HepG2 (cell line): Measurements from ENCODE around the gene ALDOA. TPM values are rescaled to one million over a fixed set of nuclear protein-coding genes. Genes with fewer than 3 reads are reported as not detected.

Source experiments
- ATAC-seq: fragments of 200-7000 bp; cut with Tn5 transposase; 3 replicates; pipeline ENCODE4 v1.9.1; 2020; ENCODE audit warnings: mild to moderate bottlenecking, moderate library complexity
- BruUV-seq: library from RNA; stranded (reverse); fragments of 400-500 nt; replicated peaks from 2 replicates; lab custom pipeline; 2021; lab: Mats Ljungman, UMichigan
- CTCF ChIA-PET: fragments of 300-600 bp; formaldehyde crosslinking; extraction: SDS; loops from one replicate; lab custom pipeline; 2021; ENCODE audit warnings: low total read pairs, inconsistent platforms, low intra/inter-chr PET ratio; lab: Yijun Ruan, JAX
- POLR2A ChIA-PET: fragments of 350-600 bp; sonication (Branson Sonifier 250); formaldehyde crosslinking; loops from one replicate; lab custom pipeline; 2020; ENCODE audit warnings: antibody characterized with exemption, inconsistent platforms; lab: Yijun Ruan, JAX
- DNase-seq: peaks from one replicate; pipeline ENCODE4 v3.0.0-alpha.2; 2015; ENCODE audit warnings: low spot score
- FAIRE-seq: peaks from 3 replicates; lab custom pipeline; 2011; peaks lifted over from hg19 to GRCh38; lab: Jason Lieb, UNC
- H2AFZ ChIP-seq: one replicate; pipeline ENCODE4 v1.6.1; 2011; ENCODE audit warnings: low read length, inconsistent platforms
- H3K27ac ChIP-seq: fragments of 300-600 bp; 3 replicates; pipeline ENCODE4 v1.8.0; 2011; ENCODE audit warnings: mixed run types, mild to moderate bottlenecking, mixed read lengths, low read length, inconsistent platforms; ENCODE audit not compliant: insufficient read depth; ENCODE audit errors: extremely low read length
- H3K27me3 ChIP-seq, 2 experiments: fragments of 200-600 bp in 1 of 2; 2 replicates in 1 of 2; 3 replicates in 1 of 2; pipeline versions ENCODE4 v1.6.0 to v1.8.0; 2011; ENCODE audit warnings: low read length in 2 of 2, mild to moderate bottlenecking in 2 of 2, moderate library complexity in 2 of 2, inconsistent platforms in 1 of 2; ENCODE audit not compliant: insufficient read depth in 2 of 2, control insufficient read depth in 1 of 2
- H3K36me3 ChIP-seq, 2 experiments: fragments of 200-600 bp in 1 of 2; replicated peaks in 1 of 2; 2 replicates in 1 of 2; 3 replicates in 1 of 2; pipeline versions ENCODE4 v1.5.1 to v1.8.0; 2011; ENCODE audit warnings: low read length in 2 of 2, inconsistent platforms in 1 of 2; ENCODE audit not compliant: insufficient read depth in 2 of 2, control insufficient read depth in 1 of 2
- H3K4me1 ChIP-seq: 2 replicates; pipeline ENCODE4 v1.5.1; 2012; ENCODE audit warnings: low read length, inconsistent platforms; ENCODE audit not compliant: insufficient read depth
- H3K4me2 ChIP-seq: 2 replicates; pipeline ENCODE4 v1.6.0; 2011; ENCODE audit warnings: low read depth, low read length, inconsistent platforms
- H3K4me3 ChIP-seq, 3 experiments: fragments of 200-600 bp in 1 of 3; sonication (generic), shearing (Covaris generic) in 1 of 3; replicated peaks in 1 of 3; 2 replicates each; pipeline ENCODE4 v1.5.1; 2011 to 2016; ENCODE audit warnings: low read length in 3 of 3, inconsistent platforms in 2 of 3, low read depth in 2 of 3, mild to moderate bottlenecking in 2 of 3, control low read depth in 1 of 3, mixed read lengths in 1 of 3; ENCODE audit not compliant: insufficient read depth in 1 of 3
- H3K79me2 ChIP-seq: one replicate; pipeline ENCODE4 v1.6.1; 2011; ENCODE audit warnings: low read length, inconsistent platforms; ENCODE audit not compliant: insufficient read depth
- H3K9ac ChIP-seq: 2 replicates; pipeline ENCODE4 v1.6.0; 2011; ENCODE audit warnings: mild to moderate bottlenecking, low read depth, low read length, inconsistent platforms; ENCODE audit not compliant: insufficient read depth
- H3K9me3 ChIP-seq: 2 replicates; pipeline ENCODE4 v1.5.1; 2012; ENCODE audit warnings: mild to moderate bottlenecking, low read length
- H4K20me1 ChIP-seq: 2 replicates; pipeline ENCODE4 v1.6.0; 2011; ENCODE audit warnings: inconsistent platforms, mild to moderate bottlenecking, low read length, moderate library complexity; ENCODE audit not compliant: insufficient read depth
- KAT2B ChIP-seq: fragments of 150-350 bp; IDR thresholded peaks from 2 replicates; pipeline ENCODE4 v1.6.1; 2014; ENCODE audit warnings: low read depth, low read length, borderline replicate concordance
- KDM2A ChIP-seq: sonication (generic); formaldehyde crosslinking; IDR thresholded peaks from 2 replicates; pipeline ENCODE4 v1.4.0; 2020; ENCODE audit warnings: low read depth, missing genetic modification reagents, borderline replicate concordance
- RAD21 ChIP-seq: fragments of 450-650 bp; formaldehyde crosslinking; IDR thresholded peaks from 2 replicates; pipeline ENCODE4 v1.5.0; 2020; ENCODE audit warnings: mild to moderate bottlenecking
- REPIN1 ChIP-seq: sonication (generic); formaldehyde crosslinking; IDR thresholded peaks from 2 replicates; pipeline ENCODE4 v1.8.0; 2022; ENCODE audit warnings: missing genetic modification reagents, low read depth, mild to moderate bottlenecking, borderline replicate concordance
- TBX2 ChIP-seq: sonication (generic); formaldehyde crosslinking; IDR thresholded peaks from 2 replicates; pipeline ENCODE4 v1.5.0; 2020; ENCODE audit warnings: missing genetic modification reagents, mild to moderate bottlenecking, borderline replicate concordance
- ZNF230 ChIP-seq: sonication (generic); formaldehyde crosslinking; IDR thresholded peaks from 2 replicates; pipeline ENCODE4 v1.4.0; 2020; ENCODE audit warnings: mild to moderate bottlenecking, missing genetic modification reagents
- ZNF235 ChIP-seq: sonication (generic); formaldehyde crosslinking; IDR thresholded peaks from 2 replicates; pipeline ENCODE4 v1.8.1; 2023; ENCODE audit warnings: mild to moderate bottlenecking, missing genetic modification reagents, borderline replicate concordance
- ZNF24 ChIP-seq: fragments of 450-650 bp; IDR thresholded peaks from 2 replicates; pipeline ENCODE4 v1.6.1; 2017; ENCODE audit warnings: antibody characterized with exemption, mild to moderate bottlenecking
- ZNF678 ChIP-seq: sonication (generic); formaldehyde crosslinking; IDR thresholded peaks from 2 replicates; pipeline ENCODE4 v1.4.0; 2020; ENCODE audit warnings: mild to moderate bottlenecking, missing genetic modification reagents
- ZNF709 ChIP-seq: sonication (generic); formaldehyde crosslinking; IDR thresholded peaks from 2 replicates; pipeline ENCODE4 v1.5.0; 2020; ENCODE audit warnings: mild to moderate bottlenecking, missing genetic modification reagents
- WGBS: methylation state at CpG from one replicate; pipeline ENCODE4 v1.1.6; 2017; ENCODE audit warnings: low lambda C conversion rate; 5-methylcytosine and 5-hydroxymethylcytosine counted together
- in situ Hi-C: cut with HindIII; loops from 2 replicates; pipeline ENCODE4 v1.10.0; 2017; ENCODE audit warnings: low pct_unique_long_range_greater_than_20kb; ENCODE audit not compliant: extremely low pct_ligation_motif_present
- intact Hi-C: fragments of 100-400 bp; cut with micrococcal nuclease; formaldehyde crosslinking; loops from one replicate; pipeline ENCODE4 v1.10.0; 2022; ENCODE audit not compliant: unreplicated experiment
- polyA plus RNA-seq, 8 experiments: library from polyadenylated mRNA; depleted of rRNA in 3 of 8; stranded (reverse) in 7 of 8; unstranded in 1 of 8; fragments of >200 nt; fragmentation: Illumina TruSeq in 4 of 8; extraction: Trizol in 4 of 8; gene quantifications; 2 replicates each; pipeline versions ENCODE4 v1.2.1 to v1.2.3, GENCODE V29; 2011 to 2016; ENCODE audit warnings: low read depth in 4 of 8, missing spikeins in 1 of 8, mixed read lengths in 1 of 8; ENCODE audit not compliant: insufficient read depth in 1 of 8
- total RNA-seq, 5 experiments: library from RNA; depleted of rRNA; stranded (reverse); fragments of >200 nt; fragmentation: Illumina TruSeq; extraction: Trizol; gene quantifications; 2 replicates each; pipeline ENCODE4 v1.2.3, GENCODE V29; 2016; ENCODE audit warnings: low read depth in 1 of 5
- TF ChIP-seq, protein P1 (sequence below): sonication (generic); formaldehyde crosslinking; IDR thresholded peaks from 2 replicates; pipeline ENCODE4 v1.8.0; 2023; ENCODE audit warnings: mild to moderate bottlenecking, missing genetic modification reagents
- TF ChIP-seq, protein P2 (sequence below): sonication (generic); formaldehyde crosslinking; IDR thresholded peaks from 2 replicates; pipeline ENCODE4 v1.5.1; 2020; ENCODE audit warnings: mild to moderate bottlenecking, missing genetic modification reagents, moderate library complexity

ALDOA gene
- total and polyA plus RNA-seq, 2 of the 13 experiments (the other 11 are each of a cell fraction or from before 2014, with no cell fraction given): 925 to 1,884 TPM

DNA sequence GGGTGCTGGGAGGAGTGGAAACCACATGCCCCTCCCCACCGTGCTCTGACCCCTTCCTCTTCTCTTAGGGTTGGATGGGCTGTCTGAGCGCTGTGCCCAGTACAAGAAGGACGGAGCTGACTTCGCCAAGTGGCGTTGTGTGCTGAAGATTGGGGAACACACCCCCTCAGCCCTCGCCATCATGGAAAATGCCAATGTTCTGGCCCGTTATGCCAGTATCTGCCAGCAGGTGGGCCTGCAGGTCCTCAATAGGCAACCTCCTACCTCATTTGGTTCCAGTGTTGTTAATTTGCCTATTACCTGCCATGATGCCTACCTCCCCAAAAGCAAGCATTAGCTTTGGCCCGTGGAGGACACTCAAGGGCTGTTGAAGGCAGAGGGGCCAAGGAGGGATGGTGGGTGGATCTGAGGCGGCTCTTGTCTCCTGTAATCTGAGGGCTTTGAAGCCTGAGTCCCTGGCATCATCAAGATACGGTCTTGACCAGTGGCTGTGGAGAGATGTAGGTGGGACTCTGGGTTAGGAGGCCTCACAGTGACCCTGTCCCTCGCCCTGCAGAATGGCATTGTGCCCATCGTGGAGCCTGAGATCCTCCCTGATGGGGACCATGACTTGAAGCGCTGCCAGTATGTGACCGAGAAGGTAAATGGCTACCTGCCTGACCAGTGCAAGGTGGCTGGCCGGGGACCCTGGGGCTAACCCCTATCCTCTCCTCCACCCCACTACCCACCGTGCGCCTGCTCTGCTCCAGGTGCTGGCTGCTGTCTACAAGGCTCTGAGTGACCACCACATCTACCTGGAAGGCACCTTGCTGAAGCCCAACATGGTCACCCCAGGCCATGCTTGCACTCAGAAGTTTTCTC lies 3.4 kb downstream of the ALDOA start:
- DNase-seq (peak; percentile 54), ATAC-seq (no peak), FAIRE-seq (no peak)
- H2AFZ ChIP-seq: no peak overlapping the region
- H3K9me3 ChIP-seq: no peaks in the 10 kb centered on the region
- peak overlapping the region; percentile 90; the same call in 1 of the 2 replicates for H3K9ac ChIP-seq
- peaks cover 35 to 57% of the 10 kb centered on the region in 2 experiments for H3K36me3 ChIP-seq
- H3K4me1 ChIP-seq: peaks cover 56% of the 10 kb centered on the region
- in situ Hi-C loops: no loop called here
- H3K79me2 ChIP-seq: peaks cover 49% of the 10 kb centered on the region
- peak overlapping the region; percentile 99 for H3K4me2 ChIP-seq
- no TSS peak for BruUV-seq
- intact Hi-C loops: loop anchor here (5.0 kb wide), 1 partner anchor 678 kb away; the partner anchor contains the start of gene PHKG2
- peak overlapping the region; percentile 32 for H3K27ac ChIP-seq
- ChIA-PET POLR2A (interaction anchor here (0.6 to 9.1 kb wide), 2 partner anchors 22 to 43 kb away, joined by 3 to 120 read pairs; partner anchors contain the start of gene TBX6), CTCF (interaction anchor here (0.6 to 2.2 kb wide), 3 partner anchors 23 to 43 kb away, joined by 3 to 9 read pairs (median 4); partner anchors contain the start of gene TBX6)
- H3K27me3 ChIP-seq: peaks cover 0 to 2% of the 10 kb centered on the region in 2 experiments; a peak in 1 of 5 replicates
- WGBS: 92% methylated on average over 16 of the region's 17 CpGs
- peak overlapping the region in 2 of 3 experiments; percentile 16 to 47; a peak in 3 of 6 replicates for H3K4me3 ChIP-seq
- peaks cover 71% of the 10 kb centered on the region for H4K20me1 ChIP-seq
- TF ChIP-seq, protein P1, sequence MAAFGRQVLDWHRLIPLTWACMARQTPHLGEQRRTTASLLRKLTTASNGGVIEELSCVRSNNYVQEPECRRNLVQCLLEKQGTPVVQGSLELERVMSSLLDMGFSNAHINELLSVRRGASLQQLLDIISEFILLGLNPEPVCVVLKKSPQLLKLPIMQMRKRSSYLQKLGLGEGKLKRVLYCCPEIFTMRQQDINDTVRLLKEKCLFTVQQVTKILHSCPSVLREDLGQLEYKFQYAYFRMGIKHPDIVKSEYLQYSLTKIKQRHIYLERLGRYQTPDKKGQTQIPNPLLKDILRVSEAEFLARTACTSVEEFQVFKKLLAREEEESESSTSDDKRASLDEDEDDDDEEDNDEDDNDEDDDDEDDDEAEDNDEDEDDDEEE (CRISPR knock-in tag): 0 out of 2 replicates have a peak, but pooled peaks have one; percentile 12
- TF ChIP-seq KAT2B: no peak
- TF ChIP-seq REPIN1 (CRISPR knock-in tag): 0 out of 2 replicates have a peak, but pooled peaks have one; percentile 19
- 0 out of 2 replicates have a peak, but pooled peaks have one; percentile 14 for TF ChIP-seq ZNF235 (CRISPR knock-in tag)
- TF ChIP-seq TBX2: 0 out of 2 replicates have a peak, but pooled peaks have one; percentile 8
- TF ChIP-seq KDM2A (CRISPR knock-in tag): peak; percentile 32; the same call in 1 of the 2 replicates
- no peak for TF ChIP-seq ZNF678
- no peak; the same call in 1 of the 2 replicates for TF ChIP-seq ZNF709
- peak; percentile 42; the same call in 1 of the 2 replicates for TF ChIP-seq RAD21 (CRISPR knock-in tag)
- no peak for TF ChIP-seq ZNF230 (CRISPR knock-in tag)
- no peak for TF ChIP-seq ZNF24
- TF ChIP-seq, protein P2, sequence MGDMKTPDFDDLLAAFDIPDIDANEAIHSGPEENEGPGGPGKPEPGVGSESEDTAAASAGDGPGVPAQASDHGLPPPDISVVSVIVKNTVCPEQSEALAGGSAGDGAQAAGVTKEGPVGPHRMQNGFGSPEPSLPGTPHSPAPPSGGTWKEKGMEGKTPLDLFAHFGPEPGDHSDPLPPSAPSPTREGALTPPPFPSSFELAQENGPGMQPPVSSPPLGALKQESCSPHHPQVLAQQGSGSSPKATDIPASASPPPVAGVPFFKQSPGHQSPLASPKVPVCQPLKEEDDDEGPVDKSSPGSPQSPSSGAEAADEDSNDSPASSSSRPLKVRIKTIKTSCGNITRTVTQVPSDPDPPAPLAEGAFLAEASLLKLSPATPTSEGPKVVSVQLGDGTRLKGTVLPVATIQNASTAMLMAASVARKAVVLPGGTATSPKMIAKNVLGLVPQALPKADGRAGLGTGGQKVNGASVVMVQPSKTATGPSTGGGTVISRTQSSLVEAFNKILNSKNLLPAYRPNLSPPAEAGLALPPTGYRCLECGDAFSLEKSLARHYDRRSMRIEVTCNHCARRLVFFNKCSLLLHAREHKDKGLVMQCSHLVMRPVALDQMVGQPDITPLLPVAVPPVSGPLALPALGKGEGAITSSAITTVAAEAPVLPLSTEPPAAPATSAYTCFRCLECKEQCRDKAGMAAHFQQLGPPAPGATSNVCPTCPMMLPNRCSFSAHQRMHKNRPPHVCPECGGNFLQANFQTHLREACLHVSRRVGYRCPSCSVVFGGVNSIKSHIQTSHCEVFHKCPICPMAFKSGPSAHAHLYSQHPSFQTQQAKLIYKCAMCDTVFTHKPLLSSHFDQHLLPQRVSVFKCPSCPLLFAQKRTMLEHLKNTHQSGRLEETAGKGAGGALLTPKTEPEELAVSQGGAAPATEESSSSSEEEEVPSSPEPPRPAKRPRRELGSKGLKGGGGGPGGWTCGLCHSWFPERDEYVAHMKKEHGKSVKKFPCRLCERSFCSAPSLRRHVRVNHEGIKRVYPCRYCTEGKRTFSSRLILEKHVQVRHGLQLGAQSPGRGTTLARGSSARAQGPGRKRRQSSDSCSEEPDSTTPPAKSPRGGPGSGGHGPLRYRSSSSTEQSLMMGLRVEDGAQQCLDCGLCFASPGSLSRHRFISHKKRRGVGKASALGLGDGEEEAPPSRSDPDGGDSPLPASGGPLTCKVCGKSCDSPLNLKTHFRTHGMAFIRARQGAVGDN: peak; percentile 65
